Raji (cell line): ENCODE results near the gene THBS1.

Source experiments
- POLR2A ChIP-seq: IDR thresholded peaks from 2 replicates; pipeline ENCODE4 v1.6.1; 2011; ENCODE audit warnings: low read depth, low read length, control low read depth; ENCODE audit not compliant: insufficient read depth

THBS1 gene

DNA sequence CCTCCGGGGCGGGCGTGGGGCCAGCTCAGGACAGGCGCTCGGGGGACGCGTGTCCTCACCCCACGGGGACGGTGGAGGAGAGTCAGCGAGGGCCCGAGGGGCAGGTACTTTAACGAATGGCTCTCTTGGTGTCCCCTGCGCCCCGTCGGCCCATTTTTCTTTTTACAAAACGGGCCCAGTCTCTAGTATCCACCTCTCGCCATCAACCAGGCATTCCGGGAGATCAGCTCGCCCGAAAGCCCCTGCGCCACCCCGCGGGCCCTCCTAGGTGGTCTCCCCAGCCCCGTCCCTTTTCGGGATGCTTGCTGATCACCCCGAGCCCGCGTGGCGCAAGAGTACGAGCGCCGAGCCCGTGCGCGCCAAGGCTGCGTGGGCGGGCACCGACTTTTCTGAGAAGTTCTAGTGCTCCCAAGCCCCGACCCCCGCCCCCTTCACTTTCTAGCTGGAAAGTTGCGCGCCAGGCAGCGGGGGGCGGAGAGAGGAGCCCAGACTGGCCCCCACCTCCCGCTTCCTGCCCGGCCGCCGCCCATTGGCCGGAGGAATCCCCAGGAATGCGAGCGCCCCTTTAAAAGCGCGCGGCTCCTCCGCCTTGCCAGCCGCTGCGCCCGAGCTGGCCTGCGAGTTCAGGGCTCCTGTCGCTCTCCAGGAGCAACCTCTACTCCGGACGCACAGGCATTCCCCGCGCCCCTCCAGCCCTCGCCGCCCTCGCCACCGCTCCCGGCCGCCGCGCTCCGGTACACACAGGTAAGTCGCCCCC, at the start of gene THBS1:
Gene THBS1 (plus strand): TSS at position 595 of the 757 bp plus-strand sequence. CDS start 779 bp downstream, outside the sequence.
- no peak for TF ChIP-seq POLR2A

GRCh38 chr15:39534996-39535395, 45.9 kb upstream of the THBS1 start:
- TF ChIP-seq POLR2A, result no peak

- no peak for TF ChIP-seq POLR2A
Observed at GRCh38 chr15:39535466-39535865, 45.4 kb upstream of the THBS1 start.

GRCh38 chr15:39538936-39539335, 41.9 kb upstream of the THBS1 start:
- TF ChIP-seq POLR2A, result no peak

GRCh38 chr15:39539466-39539865, 41.4 kb upstream of the THBS1 start:
- TF ChIP-seq POLR2A, result no peak

DNA sequence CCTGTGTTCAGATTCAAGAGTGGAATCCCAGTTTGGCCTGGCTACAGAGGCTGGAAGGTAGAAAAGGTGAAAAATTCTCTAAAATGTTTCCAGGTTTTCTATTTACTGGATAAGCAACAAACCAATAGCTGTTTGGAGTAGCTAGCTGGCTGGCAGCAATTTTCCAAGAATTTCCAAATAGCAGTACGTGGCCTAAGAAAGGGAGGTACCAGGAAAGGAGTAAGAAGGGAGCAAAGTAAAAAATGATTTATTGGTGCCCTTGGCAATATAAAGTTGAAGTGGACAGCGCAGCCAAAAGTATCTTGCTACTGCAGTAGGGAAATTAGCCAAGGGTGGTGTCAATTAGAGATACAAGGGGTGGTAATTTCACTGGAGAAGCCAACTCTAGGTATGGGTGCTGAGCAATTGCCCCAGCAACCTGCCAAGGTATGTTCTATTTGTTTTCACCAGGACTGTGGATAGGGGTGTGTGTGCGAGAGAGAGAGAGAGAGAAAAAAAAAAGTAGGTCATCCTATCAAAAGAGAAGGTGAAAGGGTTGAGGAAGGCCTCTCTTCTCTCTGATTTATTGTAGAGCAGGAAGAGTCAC, 40.8 kb upstream of the THBS1 start:
- TF ChIP-seq POLR2A, result no peak

DNA sequence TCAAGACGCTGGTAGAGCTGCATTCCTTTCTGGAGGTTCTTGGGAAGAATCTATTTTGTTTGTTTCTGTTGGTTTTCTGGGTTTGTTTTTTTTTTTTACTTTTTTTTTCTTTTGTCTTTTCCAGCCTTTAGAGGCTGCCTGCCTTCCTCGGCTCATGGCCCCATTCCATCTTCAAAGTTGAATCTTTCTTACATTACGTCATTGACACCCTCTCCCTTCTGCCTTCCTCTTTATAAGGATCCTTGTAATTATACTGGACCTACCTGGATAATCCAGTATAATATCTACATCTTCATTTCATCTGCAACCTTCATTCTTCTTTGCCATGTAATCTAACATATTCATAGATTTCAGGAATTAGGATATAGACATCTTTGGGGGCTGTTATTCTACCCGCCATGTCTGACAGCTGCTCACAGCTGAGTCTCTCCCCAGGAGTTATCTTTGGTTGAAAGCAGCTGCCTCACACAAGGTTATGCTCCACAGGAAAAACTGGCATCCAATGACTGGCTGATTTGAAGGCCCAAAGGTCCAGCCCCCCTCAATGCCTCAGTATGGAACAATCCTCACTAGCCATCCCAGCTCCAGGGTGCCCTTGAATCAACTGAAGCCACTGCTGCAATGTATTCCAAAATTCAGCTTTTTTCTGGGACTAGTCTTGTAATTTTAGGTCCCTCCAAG, 38.4 kb upstream of the THBS1 start:
- no peak for TF ChIP-seq POLR2A

DNA sequence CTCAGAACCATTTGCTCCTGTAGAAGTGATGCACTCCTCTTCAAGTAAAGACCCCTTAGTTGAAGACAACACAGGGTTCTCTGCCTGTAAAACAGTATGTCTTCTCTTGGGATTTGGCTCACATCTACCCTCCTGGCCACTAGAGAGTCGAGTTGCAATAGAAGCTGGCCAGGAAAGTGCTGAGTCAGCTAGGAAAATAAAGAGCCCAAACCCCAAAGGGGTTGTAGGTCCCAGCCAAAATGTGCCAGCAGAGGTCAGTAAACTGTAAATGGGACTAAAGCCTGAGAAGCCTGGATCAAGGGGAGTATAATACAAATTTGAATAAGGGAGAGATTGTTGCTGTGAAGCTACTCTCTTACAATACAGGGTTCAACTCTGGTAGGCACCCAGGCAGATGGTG, 37.2 kb upstream of the THBS1 start:
- no peak for TF ChIP-seq POLR2A

DNA sequence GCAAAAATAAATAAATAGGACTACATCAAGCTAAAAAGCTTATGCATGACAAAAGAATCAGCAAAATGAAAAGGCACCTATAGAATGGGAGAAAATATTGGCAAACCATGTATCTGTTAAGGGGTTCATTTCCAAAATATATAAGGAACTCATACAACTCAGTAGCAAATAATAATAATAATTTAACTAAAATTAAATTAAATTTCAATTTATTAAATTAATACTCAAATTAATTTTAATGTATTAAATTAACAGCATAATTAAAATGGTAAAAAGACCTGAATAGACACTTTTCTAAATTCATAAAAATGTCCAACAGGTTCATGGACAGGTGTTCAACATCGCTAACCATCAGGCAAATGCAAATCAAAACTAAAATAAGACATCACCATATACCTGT, 34.0 kb upstream of the THBS1 start:
- TF ChIP-seq POLR2A, result no peak

DNA sequence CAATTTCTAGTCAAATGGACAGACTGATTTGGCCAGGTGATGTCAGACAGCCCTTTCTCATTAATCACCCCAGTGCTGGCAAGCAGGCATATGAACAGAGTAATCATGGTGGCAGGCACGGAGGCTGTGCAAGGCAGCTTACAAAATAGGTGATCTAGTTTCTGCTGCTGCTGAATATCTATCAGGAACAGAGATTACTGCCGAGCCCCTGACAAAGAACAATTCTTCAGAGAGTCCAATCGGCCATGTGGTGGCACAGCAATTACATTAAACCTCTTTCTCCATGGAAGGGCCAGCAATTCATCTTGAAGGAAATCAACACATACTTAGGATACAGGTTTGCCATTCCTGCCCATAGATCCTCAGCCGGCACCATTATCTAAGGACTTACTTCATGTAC, 32.3 kb upstream of the THBS1 start:
- TF ChIP-seq POLR2A, result no peak

DNA sequence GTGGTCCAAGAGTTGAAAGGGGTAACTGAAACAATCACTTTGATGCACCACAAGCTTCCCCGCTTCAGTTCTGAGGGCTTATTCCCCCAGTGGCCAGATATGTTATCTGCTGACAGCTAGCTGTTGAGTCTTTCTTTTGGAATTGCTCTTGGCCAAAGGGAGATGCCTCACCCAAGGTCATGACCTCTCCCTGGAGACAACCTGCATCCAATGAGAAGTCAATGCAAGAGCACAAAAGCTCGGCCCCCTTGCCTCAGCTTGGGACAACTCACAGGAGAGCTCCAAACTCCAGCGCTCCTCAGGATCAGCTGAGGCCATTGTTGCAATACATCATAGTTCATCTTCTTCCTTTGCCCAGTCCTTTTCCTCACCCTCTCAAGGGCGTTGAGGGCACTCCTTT, 31.0 kb upstream of the THBS1 start:
- no peak for TF ChIP-seq POLR2A

DNA sequence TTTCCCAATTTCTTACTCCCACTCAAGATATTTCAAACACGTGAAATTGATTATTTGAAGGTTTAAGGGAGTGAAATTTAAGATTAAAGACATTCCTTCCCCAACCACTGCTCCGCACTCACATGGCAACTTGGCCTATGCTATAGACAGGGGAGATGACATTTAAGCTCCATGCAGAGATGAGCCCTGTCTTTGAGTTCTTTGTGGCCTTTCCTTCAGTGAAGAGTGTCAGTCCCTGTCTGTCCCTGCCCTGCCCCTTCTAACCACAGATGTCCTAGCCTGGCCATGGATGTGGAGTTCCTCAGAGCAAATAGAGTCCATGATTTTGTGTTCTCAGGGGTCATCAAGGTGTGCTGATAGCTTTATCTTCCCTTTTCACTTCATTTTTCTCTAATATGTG, 29.4 kb upstream of the THBS1 start:
- TF ChIP-seq POLR2A, result no peak

DNA sequence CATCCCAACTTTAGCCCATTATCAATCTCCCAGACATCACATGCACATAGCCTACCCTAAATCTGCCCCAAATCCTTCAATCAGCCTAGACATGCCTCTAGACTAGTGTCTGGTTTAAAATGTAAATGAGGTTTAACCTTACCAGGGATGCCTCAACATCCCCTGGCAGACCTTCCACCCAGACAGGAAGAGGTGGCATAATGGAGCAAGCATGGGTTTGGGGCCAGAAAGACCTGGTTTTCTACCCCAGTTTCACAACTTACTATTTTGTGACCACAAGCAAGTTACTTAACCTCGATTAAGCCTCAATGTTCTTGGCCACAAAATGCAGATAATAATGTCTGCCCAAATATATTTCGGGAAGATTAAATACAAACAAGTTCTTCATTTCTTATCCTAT, 28.3 kb upstream of the THBS1 start:
- no peak for TF ChIP-seq POLR2A

DNA sequence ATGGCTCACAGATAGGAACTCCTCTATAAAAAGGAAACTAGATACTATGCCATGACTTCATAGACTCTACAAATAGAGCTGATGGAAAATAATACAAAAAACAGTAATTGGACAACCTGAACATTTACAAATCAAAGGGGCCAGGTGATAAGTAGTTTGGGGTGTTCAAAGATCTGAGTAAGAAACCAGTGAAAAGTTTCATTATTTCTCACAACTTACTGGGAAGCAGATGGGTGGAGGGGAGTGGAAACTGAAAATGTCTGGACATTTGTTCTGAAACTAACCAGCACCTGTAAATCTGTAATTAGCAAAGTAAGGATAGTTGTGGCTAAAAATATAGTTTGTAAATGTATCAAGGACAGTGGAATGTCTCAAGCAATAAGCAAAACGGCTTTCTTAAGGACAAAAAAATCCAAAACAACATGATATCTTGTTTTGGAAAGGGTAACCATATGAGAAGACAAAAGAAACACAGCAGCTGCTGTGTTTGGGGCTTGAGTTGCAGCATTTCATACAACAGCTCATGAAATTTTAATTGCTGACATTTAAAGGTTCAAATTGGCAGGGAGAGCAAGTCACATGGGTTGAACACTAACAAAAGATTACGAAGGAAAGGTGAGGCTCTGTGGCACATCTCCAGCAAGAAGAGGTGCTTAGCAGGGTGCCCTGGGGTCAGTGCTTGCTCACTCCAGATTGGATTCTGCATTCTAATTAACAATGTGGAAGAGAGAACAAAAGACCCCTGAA, 26.8 kb upstream of the THBS1 start:
- no peak for TF ChIP-seq POLR2A

GRCh38 chr15:39554746-39555387, 26.0 kb upstream of the THBS1 start:
- TF ChIP-seq POLR2A, result no peak
